Gastroesophageal sphincter (tissue), 3 donors: Measurements from ENCODE around the gene COX6A1.

ENCODE experiments used
- POLR2A ChIP-seq, 2 donors: fragments of 450-650 bp; IDR thresholded peaks; one replicate each; pipeline ENCODE4 v1.6.1; 2017; ENCODE audit warnings: antibody characterized with exemption in 2 of 2, mild to moderate bottlenecking in 2 of 2, moderate library complexity in 1 of 2
- TF ChIP-seq, protein P1 (sequence below), 4 experiments: fragments of 200-600 bp in 2 of 4; fragments of 450-650 bp in 2 of 4; sonication (generic) in 1 of 4; IDR thresholded peaks; one replicate each; pipeline ENCODE4 v1.5.1; 2017 to 2019; ENCODE audit warnings: antibody characterized with exemption in 4 of 4, mild to moderate bottlenecking in 2 of 4, moderate library complexity in 2 of 4

DNA sequence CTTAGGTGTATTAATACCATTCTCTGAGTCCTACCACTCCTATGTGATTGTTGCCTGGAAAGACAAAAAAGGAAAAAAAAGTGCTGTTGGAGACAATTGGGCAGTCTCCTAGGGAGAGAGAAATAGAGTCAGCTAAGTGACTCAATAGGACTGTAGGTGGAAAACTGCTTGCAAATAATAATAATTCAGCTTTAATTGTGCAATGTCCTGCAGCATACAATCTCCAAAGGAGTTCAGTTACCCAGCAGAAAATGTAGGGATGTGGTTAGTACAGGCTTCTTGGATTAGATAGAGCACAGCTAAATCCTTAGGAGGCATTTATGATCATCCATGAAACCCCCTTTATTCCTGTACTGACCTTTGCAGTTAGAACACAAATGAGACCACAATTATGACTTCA, 34.6 kb downstream of the COX6A1 start:
- TF ChIP-seq POLR2A (IDR thresholded peaks at IDR 0.05): no peak
- TF ChIP-seq, protein P1, sequence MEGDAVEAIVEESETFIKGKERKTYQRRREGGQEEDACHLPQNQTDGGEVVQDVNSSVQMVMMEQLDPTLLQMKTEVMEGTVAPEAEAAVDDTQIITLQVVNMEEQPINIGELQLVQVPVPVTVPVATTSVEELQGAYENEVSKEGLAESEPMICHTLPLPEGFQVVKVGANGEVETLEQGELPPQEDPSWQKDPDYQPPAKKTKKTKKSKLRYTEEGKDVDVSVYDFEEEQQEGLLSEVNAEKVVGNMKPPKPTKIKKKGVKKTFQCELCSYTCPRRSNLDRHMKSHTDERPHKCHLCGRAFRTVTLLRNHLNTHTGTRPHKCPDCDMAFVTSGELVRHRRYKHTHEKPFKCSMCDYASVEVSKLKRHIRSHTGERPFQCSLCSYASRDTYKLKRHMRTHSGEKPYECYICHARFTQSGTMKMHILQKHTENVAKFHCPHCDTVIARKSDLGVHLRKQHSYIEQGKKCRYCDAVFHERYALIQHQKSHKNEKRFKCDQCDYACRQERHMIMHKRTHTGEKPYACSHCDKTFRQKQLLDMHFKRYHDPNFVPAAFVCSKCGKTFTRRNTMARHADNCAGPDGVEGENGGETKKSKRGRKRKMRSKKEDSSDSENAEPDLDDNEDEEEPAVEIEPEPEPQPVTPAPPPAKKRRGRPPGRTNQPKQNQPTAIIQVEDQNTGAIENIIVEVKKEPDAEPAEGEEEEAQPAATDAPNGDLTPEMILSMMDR (IDR thresholded peaks at IDR 0.05): no peak
